Kidney (tissue), 14 donors: ENCODE measurements around the gene CERK. TPM values are rescaled to one million over a fixed set of nuclear protein-coding genes. Genes with fewer than 3 reads are reported as not detected.

Source experiments
- DNase-seq, 5 donors: peaks; one replicate each; pipeline ENCODE4 v3.0.0-alpha.2; 2013 to 2020
- FAIRE-seq: peaks from 2 replicates; lab custom pipeline; 2012; peaks lifted over from hg19 to GRCh38; lab: Jason Lieb, UNC
- H3K27ac ChIP-seq, 2 donors: one replicate each; pipeline ENCODE4 v1.7.0; 2013; ENCODE audit warnings: low read depth in 2 of 2, low read length in 2 of 2, inconsistent platforms in 1 of 2
- H3K27me3 ChIP-seq: one replicate; pipeline ENCODE4 v1.7.1; 2013; ENCODE audit warnings: low read length, inconsistent platforms; ENCODE audit not compliant: control insufficient read depth, insufficient read depth
- H3K36me3 ChIP-seq, 3 donors: one replicate each; pipeline versions ENCODE4 v1.7.0 to v1.7.1; 2013; ENCODE audit warnings: low read length in 3 of 3, control low read depth in 1 of 3, inconsistent platforms in 1 of 3; ENCODE audit not compliant: insufficient read depth in 3 of 3, control insufficient read depth in 2 of 3
- H3K4me1 ChIP-seq, 3 donors: one replicate each; pipeline versions ENCODE4 v1.7.0 to v1.7.1; 2013; ENCODE audit warnings: low read length in 3 of 3, inconsistent platforms in 1 of 3, low read depth in 1 of 3; ENCODE audit not compliant: control insufficient read depth in 2 of 3, insufficient read depth in 2 of 3
- H3K4me3 ChIP-seq, 3 donors: one replicate each; pipeline versions ENCODE4 v1.7.0 to v1.8.1; 2013; ENCODE audit warnings: low read length in 3 of 3, control low read depth in 1 of 3, inconsistent platforms in 1 of 3
- H3K9ac ChIP-seq, 3 donors: one replicate each; pipeline versions ENCODE4 v1.7.0 to v1.7.1; 2013; ENCODE audit warnings: low read length in 3 of 3, control low read depth in 1 of 3, inconsistent platforms in 1 of 3
- H3K9me3 ChIP-seq, 3 donors: one replicate each; pipeline versions ENCODE4 v1.7.0 to v1.7.1; 2013; ENCODE audit warnings: low read length in 3 of 3, control low read depth in 1 of 3, inconsistent platforms in 1 of 3; ENCODE audit not compliant: control insufficient read depth in 2 of 3, insufficient read depth in 1 of 3
- CTCF ChIP-seq: IDR thresholded peaks from 3 replicates; pipeline ENCODE4 v1.5.1; 2012; ENCODE audit warnings: mild to moderate bottlenecking, moderate library complexity, borderline replicate concordance; ENCODE audit not compliant: insufficient read depth; ENCODE audit errors: extremely low read depth
- intact Hi-C: fragments of 100-400 bp; cut with DNase I; formaldehyde crosslinking; loops from one replicate; pipeline ENCODE4 v1.11.1; 2022
- polyA plus RNA-seq: library from polyadenylated mRNA; stranded (reverse); fragments of 350-450 nt; fragmentation: Illumina TruSeq; extraction: RNeasy Lipid Tissue Mini Kit (QIAGEN cat#74804); gene quantifications from one replicate; pipeline ENCODE4 v1.2.3, GENCODE V29; 2014; ENCODE audit warnings: low read depth, low replicate concordance; ENCODE audit not compliant: insufficient read depth
- total RNA-seq: library from RNA; stranded (reverse); fragmentation: NEBNext Ultra II Directional; extraction: Animal tissue kit (Norgen Biotek cat#: 25700); gene quantifications from one replicate; pipeline ENCODE4 v1.2.1, GENCODE V29; 2021
- donor health status: control.
- donor health status: control.
- donor health status: control.
- donor health status: control.
- donor health status: control.
- donor health status: DM: yes; HTN: yes; CAD: no.
- donor health status: Normal renal cell carcinoma (clear cell type).

CERK gene
- total and polyA plus RNA-seq, 2 donors from 2014 or later = 21.6 to 28.2 TPM

DNA sequence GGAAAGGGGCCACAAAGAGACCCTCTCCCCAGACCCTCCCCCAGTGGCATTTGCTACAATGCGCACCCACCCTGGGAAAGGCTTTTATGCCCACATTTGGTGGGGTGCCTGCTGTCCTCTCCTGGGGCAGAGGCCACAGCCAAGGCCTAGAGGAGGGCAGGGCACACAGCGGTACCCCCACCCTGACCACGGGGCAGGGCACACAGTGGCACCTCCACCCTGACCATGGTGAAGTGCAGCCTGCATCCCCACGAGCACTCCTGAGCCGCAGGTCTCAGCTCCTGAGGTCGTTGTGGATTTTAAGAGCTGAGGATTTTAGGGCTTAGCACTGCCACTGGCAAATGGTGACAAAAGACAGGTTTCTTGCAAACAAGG, 34.1 kb downstream of the CERK start:
- Histone ChIP-seq H3K27me3 (no peaks in the 10 kb centered on the region), H3K4me1 (no peaks in the 10 kb centered on the region), H3K9me3 (no peaks in the 10 kb centered on the region), H3K4me3 (no peak overlapping the region), H3K27ac (no peak overlapping the region), H3K9ac (no peak overlapping the region), H3K36me3 (peaks cover 0 to 48% (median 37%) of the 10 kb centered on the region in 3 donors)
- intact Hi-C loops = no loop called here
- FAIRE-seq (no peak), DNase-seq (no peak)
- TF ChIP-seq CTCF = no peak

GRCh38 chr22:46703171-46703995, 34.7 kb downstream of the CERK start:
- DNase-seq = no peak
- no peak overlapping the region for H3K27ac ChIP-seq
- no peak overlapping the region for H3K4me3 ChIP-seq
- no peaks in the 10 kb centered on the region for H3K9me3 ChIP-seq
- no peak for TF ChIP-seq CTCF
- H3K36me3 ChIP-seq = peaks cover 0 to 44% (median 37%) of the 10 kb centered on the region in 3 donors
- FAIRE-seq = no peak
- H3K27me3 ChIP-seq = no peaks in the 10 kb centered on the region
- no peak overlapping the region for H3K9ac ChIP-seq
- intact Hi-C loops = no loop called here
- no peaks in the 10 kb centered on the region for H3K4me1 ChIP-seq

DNA sequence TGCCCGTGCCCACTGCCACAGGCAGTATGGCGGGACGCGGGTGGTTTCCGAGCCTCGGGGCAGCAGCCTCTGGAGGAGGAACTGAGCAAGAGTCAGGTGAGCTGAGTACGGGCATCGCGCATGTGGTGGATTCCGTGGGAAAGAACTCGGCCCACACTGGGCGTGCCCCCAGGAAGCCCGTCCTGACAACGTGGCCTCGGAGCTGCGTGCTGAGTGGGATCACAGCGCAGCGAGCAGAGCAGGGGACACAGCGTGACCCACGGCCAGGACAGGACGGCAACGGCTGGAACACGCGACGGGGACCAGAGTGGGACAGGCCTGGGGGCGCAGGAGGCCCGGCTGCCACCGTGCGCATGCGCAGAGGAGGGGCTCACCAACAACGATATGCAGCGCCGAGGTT, 36.8 kb downstream of the CERK start:
- no peak for DNase-seq
- intact Hi-C loops = no loop called here
- FAIRE-seq = no peak
- Histone ChIP-seq H3K27ac (no peak overlapping the region), H3K4me3 (no peak overlapping the region), H3K9ac (no peak overlapping the region), H3K4me1 (no peaks in the 10 kb centered on the region), H3K9me3 (no peaks in the 10 kb centered on the region), H3K27me3 (no peaks in the 10 kb centered on the region), H3K36me3 (peaks cover 0 to 40% (median 23%) of the 10 kb centered on the region in 3 donors)
- TF ChIP-seq CTCF = no peak
